HG03558 (cell line): ENCODE data around the gene LY6G6F.

Experiments
- ATAC-seq: cut with Tn5 transposase; IDR thresholded peaks from one replicate; pipeline ENCODE4 v1.9.1; 2021; ENCODE audit warnings: moderate number of reproducible peaks; ENCODE audit not compliant: unreplicated experiment; ENCODE audit errors: extremely low read depth

The LY6G6F gene

DNA sequence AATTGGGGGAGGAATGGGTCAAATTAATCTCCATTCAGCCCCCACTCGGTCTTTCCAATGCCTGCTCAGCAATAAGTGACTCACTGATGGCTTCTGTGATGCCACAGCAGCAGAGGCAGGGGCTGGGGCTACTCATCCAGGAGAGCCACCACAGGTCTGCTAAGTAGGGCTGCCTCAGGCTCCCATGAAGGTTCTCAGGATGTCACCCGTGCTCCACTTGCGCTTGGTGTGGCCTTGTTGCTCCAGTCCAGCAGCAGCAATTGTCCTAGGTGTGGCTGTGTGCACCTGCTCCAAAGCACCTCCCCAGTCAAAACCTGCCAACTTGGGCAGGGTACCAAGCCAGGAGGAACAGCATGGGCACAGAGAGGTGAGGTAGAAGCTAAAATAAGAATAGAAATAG lies 15.5 kb downstream of the LY6G6F start:
- ATAC-seq = no peak

GRCh38 chr6:31723245-31723979 lies 16.7 kb downstream of the LY6G6F start, which contains the start of gene MPIG6B:
TSS of gene MPIG6B (plus strand) at chr6:31723373. CDS start at chr6:31723384, 11 bp downstream.
- ATAC-seq = no peak

GRCh38 chr6:31723980-31724691 lies 17.5 kb downstream of the LY6G6F start:
- no peak for ATAC-seq

DNA sequence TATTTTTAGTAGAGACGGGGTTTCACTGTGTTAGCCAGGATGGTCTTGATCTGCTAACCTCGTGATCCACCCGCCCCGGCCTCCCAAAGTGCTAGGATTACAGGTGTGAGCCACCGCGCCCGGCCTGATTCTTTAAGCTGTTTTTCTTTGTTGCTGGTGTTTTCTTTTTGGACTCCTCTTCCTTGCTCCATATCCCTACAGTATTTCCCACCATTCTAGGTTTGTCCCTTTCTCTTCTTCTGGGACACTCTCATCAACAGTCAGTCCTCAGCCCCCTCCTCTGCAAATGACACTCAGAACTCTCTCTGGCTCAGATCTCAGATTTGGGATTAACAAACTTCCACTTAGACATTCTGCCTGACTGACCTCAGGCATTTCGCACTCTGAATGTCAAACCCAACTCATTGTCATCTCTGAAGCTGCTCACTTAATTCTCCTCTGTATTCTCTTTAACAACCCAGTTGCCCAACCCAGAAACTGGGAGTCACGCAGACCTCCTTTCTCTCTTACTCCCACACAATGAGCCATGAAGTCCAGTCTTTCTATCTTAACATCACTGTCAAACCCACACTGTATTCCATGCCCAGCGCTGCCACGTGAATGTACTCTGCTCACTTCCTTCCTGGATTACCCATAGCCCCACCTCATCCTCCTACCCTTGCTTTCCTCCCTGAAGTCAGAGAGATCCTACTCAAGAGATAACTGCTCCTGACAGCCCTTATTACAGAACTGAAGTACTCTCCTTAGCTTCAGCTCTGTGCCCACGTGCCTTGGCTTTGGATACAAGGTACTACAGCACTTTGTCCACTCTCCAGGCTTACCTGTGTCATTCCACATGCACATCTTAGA lies 19.1 kb downstream of the LY6G6F start:
- no peak for ATAC-seq

- ATAC-seq = no peak
These were observed 20.5 kb downstream of the LY6G6F start for GRCh38 chr6:31727034-31727716.

- ATAC-seq = no peak
These were observed 21.3 kb downstream of the LY6G6F start for GRCh38 chr6:31727717-31728671.

DNA sequence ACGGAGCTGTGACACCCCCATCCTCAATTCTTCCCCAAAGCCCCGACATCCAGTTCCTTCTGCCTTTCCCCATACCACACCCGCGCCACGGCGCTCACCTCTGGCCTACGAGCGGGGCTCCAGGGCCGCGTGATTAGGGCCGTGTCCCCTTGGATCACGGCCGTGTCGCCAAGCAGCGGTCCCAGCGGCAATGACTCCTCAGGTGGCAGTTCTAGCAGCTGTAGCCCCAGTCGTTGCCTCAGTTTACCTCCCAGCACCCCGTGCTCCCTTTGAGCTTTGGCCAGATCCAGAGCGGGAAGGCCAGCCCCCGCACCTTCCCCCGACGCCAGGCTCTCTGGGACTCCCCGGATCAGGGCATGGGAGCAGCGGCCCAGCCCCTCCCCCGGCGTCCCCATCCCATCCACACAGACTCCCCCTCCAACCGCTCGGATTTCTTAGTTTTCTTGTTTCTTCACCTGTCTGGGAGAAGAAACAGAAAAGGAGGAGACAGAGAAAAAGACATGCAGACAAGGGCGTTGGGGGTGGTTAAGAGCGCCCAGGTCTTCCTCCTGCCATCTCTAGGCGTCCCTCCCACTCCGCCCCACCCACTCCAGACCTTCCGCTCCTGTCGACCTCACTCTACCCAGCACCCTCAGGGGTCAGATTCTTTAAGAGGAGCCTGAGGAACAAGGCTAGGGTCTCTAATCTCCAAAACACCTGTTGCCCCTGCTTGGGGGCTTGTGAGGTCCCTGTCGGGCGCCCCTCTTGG lies 22.3 kb downstream of the LY6G6F start, which contains the start of gene DDAH2:
DDAH2 (minus strand) TSS at position 533 of the 748 bp plus-strand sequence; CDS start at position 395, 138 bp downstream.
- ATAC-seq = no peak

DNA sequence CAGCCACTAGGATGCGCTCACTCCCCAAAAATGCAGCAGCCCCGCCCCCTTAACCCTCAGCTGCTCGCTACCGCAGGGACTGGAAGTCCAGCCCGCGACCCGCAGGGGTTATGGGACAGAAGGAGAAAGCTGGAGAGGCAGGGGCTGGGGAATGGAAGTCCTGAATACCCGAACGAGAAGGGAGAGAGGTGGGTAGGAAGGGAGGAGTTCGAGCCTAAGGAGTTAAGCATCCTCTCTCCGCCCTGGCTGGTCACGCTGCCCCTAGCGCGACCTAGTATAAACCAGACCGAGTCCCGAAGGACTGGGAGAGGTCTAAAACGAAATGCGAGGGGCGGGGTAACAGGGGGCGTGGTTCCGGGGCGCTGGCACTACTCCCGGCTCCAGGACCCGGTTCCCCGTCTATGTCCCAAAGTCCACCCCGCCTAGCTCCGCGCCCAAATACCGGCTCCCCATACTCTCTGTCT lies 22.9 kb downstream of the LY6G6F start:
- ATAC-seq = no peak

GRCh38 chr6:31729979-31730630 lies 23.4 kb downstream of the LY6G6F start:
- no peak for ATAC-seq

DNA sequence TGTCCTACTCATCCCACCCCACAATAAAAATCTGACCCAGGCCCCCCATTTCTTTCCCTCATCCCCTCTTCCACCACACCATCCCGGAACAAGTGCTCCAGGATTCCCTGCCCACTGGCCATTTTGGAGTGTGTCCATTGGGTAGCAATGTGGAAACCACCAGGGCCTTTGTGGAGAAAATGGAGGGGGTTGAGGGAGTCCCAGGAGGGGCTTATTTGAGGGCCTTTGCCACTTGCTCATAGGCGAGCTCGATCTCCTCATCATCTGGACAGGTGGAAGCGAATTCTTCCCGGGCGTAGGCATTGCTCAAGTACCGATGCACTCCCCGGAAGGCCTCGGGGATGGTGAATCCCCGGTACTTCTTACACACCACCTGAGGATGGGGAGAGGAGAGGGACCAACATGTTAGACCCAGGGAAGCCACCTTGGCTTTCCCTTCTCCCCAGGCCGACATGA lies 24.0 kb downstream of the LY6G6F start:
- no peak for ATAC-seq

DNA sequence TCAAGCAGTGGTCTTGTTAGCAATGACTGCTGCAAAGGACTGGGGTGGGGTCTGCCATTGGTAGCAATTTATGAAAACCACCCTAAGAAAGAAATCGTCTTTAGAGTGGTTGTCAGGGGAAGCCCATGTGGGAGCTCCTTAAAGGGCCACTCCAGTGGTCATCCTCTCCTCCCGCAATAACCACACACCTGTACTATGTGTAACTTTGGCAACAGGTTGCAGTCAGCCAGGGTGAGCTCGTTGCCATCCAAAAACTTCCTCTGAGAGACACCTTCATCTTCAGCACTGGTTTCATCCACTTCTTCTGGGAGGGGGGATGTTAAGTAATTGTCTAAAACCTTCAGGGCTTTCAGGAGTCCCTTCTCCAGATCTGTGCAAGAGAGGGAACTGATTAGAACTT lies 25.4 kb downstream of the LY6G6F start:
- ATAC-seq = no peak

DNA sequence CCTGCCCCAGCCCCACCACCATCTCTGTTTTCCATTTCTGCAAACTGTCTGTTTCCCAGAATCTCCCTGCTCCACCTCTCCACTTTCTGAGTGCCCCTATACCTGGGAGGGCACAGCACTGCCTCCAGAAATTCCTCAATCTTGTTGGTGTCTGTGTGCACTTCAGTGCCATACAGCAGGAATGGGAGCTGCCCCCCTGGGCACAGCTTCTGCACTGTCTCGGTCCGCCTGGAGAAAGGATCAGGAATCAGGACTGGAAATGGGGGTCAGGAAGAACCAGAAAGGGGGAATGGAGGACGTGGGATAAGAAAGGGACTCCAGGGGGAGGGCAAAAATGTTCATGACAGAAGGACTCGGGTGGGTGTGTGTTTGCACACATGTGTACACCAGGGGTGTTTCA lies 27.1 kb downstream of the LY6G6F start:
- ATAC-seq = no peak

DNA sequence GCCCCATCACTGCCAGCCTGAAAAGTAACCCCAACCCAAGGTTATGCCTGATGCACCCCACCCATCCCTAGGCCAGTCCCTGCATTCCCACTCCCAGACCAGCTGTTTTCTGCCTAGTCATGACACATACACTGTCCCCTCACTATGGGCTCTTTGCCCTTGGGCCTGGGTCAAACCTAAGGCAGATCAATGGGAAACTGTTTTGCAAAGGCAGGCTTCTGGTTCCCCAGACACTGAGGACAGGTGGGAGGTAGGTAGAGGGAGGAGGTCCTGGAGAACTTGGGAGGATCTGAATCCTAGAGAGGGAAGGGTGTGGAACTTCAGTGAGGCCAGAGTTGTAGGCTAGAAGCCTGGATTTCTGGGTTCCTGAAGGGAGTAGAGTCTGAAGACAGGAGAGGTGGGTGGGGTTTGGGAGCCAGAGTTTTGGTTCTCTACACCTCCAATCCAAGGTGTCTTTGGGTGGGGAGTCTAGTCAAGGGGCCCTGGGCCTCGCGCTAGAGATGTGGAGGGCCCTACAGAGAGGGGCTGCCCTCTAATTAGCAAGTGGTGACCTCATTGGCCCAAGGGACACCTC lies 27.7 kb downstream of the LY6G6F start:
- ATAC-seq = no peak

DNA sequence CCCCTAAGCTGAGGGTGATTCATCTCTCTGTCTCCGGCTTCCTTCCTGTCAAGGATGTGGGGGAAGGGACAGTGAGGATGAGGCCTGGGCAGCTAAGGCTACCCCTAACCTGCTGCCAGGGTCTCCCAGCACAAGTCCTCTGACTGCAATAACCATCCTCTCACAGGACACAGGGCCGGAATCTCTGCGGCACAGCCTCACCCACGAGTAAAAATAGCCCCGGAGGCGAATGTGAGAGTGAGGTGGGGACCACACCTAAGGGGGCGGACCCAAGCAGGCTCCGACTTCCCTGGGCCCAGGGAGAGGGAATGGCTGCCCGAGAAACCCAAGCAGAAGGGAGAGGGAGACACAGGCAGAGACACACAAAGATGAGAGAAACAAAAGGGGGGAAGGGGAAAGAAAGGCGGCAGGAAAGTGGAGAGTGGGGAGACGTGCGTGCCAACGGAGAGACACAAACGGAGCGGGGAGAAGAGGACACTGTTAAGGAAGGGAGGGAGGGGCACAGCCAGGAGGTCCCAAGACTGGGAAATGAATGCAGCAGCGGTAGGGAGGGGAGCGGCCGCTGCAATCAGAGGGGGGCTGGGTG lies 28.2 kb downstream of the LY6G6F start:
- ATAC-seq = no peak

DNA sequence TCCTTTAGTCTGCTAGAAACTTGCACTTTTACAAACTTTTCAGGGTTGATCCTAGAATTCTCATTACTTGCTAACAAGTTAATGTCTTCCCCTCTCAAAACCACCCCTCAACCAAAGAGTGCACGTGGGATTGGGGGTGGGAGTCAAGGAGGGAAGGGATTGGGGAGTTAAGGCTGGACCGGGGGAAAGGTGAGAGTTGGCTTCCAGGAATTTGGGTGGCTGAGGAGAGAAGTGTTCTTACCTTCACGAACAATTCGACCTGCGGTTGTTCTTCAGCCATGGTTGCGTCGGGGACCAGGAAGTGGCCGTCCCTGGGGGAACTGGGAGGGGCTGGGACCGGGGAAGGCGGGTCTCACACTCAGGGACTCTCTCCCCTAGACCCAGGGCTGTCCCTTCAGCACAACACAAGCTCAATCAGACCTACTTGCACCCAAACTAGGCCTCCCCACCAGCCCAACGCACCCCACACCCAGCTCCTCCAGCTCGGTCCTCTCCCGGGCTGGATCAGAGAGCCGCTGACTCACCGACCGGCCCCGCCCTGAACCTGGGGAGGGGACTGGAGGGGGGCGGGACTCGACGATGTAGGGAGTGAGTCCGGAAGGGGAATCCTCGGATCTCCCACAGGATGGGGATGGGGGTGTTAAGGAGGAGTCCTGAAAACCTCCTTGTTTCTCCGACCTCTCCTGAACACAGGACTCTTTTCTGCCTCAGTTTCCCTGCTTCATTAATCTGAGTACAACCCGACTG lies 29.5 kb downstream of the LY6G6F start, which contains the start of gene CLIC1:
CLIC1 (minus strand) TSS at position 510 of the 747 bp plus-strand sequence; CDS start at position 280, 230 bp downstream.
- ATAC-seq = no peak

DNA sequence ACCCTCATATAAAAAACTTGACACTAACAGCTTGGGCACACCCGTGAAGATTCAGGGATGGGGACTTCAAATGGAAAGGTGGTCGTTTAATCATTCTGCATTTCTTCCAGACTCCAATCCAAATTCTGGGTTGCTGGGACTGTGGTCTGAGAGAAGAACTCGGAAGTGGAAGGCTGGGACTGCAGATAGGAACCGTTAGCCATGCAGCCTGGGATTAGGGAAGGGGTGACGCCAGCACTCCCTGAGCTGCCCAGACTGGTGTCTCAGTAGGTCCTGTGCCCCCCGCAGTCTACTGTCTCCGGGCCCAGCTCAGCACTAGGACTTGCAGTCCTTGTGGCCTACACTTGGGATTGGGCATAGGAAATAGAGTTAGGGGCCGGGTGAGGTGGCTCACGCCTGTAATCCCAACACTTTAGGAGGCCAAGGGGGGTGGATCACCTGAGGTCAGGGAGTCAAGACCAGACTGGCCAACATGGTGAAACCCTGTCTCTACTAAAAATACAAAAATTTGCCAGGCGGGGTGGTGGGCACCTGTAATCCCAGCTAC lies 30.2 kb downstream of the LY6G6F start:
- no peak for ATAC-seq
